Sigmoid colon (tissue), 7 donors: Measurements from ENCODE around the gene SGPP1. TPM values are rescaled to one million over a fixed set of nuclear protein-coding genes. Genes with fewer than 3 reads are reported as not detected.

Experiments used
- DNase-seq: peaks from one replicate; pipeline ENCODE4 v3.0.0-alpha.2; 2019
- H3K27ac ChIP-seq, 4 donors: fragments of 200-600 bp; sonication (generic); one replicate each; pipeline ENCODE4 v1.5.1; 2016 to 2019; ENCODE audit warnings: mild to moderate bottlenecking in 1 of 4
- H3K27me3 ChIP-seq, 3 donors: fragments of 200-600 bp; sonication (generic); one replicate each; pipeline ENCODE4 v1.5.1; 2019; ENCODE audit warnings: mild to moderate bottlenecking in 1 of 3
- H3K36me3 ChIP-seq, 4 donors: fragments of 200-600 bp; sonication (generic); one replicate each; pipeline ENCODE4 v1.5.1; 2016 to 2019
- H3K4me1 ChIP-seq, 4 donors: fragments of 200-600 bp; sonication (generic); one replicate each; pipeline ENCODE4 v1.5.1; 2017 to 2019
- H3K4me3 ChIP-seq, 4 donors: fragments of 200-600 bp; sonication (generic); one replicate each; pipeline ENCODE4 v1.5.1; 2017 to 2019; ENCODE audit warnings: mild to moderate bottlenecking in 2 of 4, moderate library complexity in 1 of 4
- H3K9me3 ChIP-seq, 4 donors: fragments of 200-600 bp in 3 of 4; sonication (generic) in 3 of 4; one replicate each; pipeline versions ENCODE4 v1.5.1 to v1.6.1; 2013 to 2019
- EP300 ChIP-seq, 4 donors: sonication (generic); formaldehyde crosslinking; IDR thresholded peaks; one replicate each; pipeline ENCODE4 v1.6.1; 2017; ENCODE audit warnings: antibody characterized with exemption in 4 of 4
- POLR2A ChIP-seq, 2 donors: fragments of 450-650 bp; IDR thresholded peaks; one replicate each; pipeline ENCODE4 v1.6.1; 2016; ENCODE audit warnings: antibody characterized with exemption in 2 of 2, mild to moderate bottlenecking in 2 of 2, moderate library complexity in 2 of 2
- POLR2AphosphoS5 ChIP-seq, 4 donors: sonication (generic); formaldehyde crosslinking; IDR thresholded peaks; one replicate each; pipeline ENCODE4 v1.6.1; 2017; ENCODE audit warnings: antibody characterized with exemption in 4 of 4
- WGBS, 2 donors: extraction: QIAGEN DNeasy Blood & Tissue Kit; methylation state at CpG; one replicate each; pipeline ENCODE4 v1.1.7; 2013; 5-methylcytosine and 5-hydroxymethylcytosine counted together
- intact Hi-C: fragments of 100-400 bp; cut with DNase I; formaldehyde crosslinking; loops from one replicate; pipeline ENCODE4 v1.15.1; 2023
- polyA plus RNA-seq, 3 donors: library from polyadenylated mRNA; stranded (reverse); fragments of 200-250 nt; gene quantifications; one replicate each; pipeline ENCODE4 v1.2.3, GENCODE V29; 2013
- total RNA-seq, 4 donors: library from RNA; depleted of rRNA; stranded (reverse); fragments of >200 nt; gene quantifications; one replicate each; pipeline ENCODE4 v1.1.0, GENCODE V29; 2016
- TF ChIP-seq, protein P1 (sequence below), 4 experiments: fragments of 450-650 bp in 3 of 4; fragments of 200-600 bp in 1 of 4; IDR thresholded peaks; one replicate each; pipeline ENCODE4 v1.5.1; 2016 to 2019; ENCODE audit warnings: antibody characterized with exemption in 4 of 4, mild to moderate bottlenecking in 3 of 4, moderate library complexity in 2 of 4
- donor health status: healthy with polysubstance abuse.
- donor health status: Bipolar disorder and iron deficiency.
- donor health status: healthy.

The SGPP1 gene, protein sequence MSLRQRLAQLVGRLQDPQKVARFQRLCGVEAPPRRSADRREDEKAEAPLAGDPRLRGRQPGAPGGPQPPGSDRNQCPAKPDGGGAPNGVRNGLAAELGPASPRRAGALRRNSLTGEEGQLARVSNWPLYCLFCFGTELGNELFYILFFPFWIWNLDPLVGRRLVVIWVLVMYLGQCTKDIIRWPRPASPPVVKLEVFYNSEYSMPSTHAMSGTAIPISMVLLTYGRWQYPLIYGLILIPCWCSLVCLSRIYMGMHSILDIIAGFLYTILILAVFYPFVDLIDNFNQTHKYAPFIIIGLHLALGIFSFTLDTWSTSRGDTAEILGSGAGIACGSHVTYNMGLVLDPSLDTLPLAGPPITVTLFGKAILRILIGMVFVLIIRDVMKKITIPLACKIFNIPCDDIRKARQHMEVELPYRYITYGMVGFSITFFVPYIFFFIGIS
- total RNA-seq (10 to 100 TPM; 18.2 to 20.9 (median 18.9) TPM), polyA plus RNA-seq (10 to 100 TPM in 1 of 3 donors, 1 to 10 TPM in 2; 2.4 to 11.4 (median 3.9) TPM)

DNA sequence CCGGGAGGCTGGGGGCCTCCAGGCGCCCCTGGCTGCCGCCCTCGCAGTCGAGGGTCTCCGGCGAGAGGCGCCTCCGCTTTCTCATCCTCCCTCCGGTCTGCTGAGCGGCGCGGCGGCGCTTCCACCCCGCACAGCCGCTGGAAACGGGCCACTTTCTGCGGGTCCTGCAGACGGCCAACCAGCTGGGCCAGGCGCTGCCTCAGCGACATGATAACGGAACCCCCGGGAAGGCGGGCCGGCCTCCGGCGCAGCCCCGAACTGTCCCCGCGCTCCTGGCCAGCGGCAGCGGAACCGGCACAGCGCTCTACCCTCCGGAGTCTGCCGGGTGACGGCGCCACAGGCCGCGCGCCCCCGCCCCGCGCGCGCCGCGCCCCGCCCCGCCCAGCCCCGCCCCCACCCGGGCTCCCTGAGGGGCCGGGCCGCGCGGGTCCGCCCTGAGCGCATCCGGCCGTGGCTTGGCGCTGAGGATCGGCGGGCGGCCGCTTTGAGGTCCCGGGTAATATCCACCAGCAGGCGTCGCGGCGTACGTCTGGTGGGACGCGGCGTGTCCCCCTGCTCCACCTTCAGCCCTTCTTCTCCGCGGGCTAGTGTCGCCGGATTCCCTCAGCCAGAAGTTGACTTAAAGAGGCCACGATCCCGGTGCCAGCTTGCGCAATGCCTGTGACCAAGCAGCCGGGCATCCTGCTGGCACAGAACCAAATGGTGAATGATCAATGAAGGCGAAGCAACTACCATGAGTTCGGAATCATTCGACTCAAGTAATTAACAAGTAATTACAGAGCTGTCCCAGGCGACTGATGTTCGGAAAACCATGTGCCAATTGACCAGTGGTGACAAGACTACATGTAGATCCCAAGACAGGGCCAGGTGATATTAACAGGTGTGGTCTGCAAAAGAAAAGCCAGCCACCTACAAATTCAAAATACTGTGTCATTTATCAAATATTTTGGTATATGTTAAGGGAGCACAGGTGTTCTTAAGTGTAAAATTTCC lies at the start of gene SGPP1:
SGPP1 (minus strand) TSS at position 330 of the 993 bp plus-strand sequence; CDS start at position 209, 121 bp downstream.
- Histone ChIP-seq H3K27me3 (no peaks in the 10 kb centered on the region), H3K4me3 (peak within 1 kb of the TSS; percentile 92 to 100 (median 96)), H3K9me3 (no peaks in the 10 kb centered on the region), H3K36me3 (no peaks in the 10 kb centered on the region), H3K4me1 (peaks cover 0 to 25% (median 17%) of the 10 kb centered on the region in 4 donors), H3K27ac (peak within 1 kb of the TSS; percentile 86 to 93 (median 93))
- intact Hi-C loops, result loop anchor here (1.0 to 10.0 kb wide), 6 partner anchors 42 to 1367 kb away; partner anchors contain the start of genes PPP2R5E, SYNE2 and WDR89
- peak; percentile 30 to 33 for TF ChIP-seq POLR2A (IDR thresholded peaks at IDR 0.05)
- TF ChIP-seq POLR2AphosphoS5 (IDR thresholded peaks at IDR 0.05), result peak; percentile 58 to 87 (median 80)
- TF ChIP-seq, protein P1, sequence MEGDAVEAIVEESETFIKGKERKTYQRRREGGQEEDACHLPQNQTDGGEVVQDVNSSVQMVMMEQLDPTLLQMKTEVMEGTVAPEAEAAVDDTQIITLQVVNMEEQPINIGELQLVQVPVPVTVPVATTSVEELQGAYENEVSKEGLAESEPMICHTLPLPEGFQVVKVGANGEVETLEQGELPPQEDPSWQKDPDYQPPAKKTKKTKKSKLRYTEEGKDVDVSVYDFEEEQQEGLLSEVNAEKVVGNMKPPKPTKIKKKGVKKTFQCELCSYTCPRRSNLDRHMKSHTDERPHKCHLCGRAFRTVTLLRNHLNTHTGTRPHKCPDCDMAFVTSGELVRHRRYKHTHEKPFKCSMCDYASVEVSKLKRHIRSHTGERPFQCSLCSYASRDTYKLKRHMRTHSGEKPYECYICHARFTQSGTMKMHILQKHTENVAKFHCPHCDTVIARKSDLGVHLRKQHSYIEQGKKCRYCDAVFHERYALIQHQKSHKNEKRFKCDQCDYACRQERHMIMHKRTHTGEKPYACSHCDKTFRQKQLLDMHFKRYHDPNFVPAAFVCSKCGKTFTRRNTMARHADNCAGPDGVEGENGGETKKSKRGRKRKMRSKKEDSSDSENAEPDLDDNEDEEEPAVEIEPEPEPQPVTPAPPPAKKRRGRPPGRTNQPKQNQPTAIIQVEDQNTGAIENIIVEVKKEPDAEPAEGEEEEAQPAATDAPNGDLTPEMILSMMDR (IDR thresholded peaks at IDR 0.05), result peak in 3 of 4 experiments; percentile 13 to 36 (median 32)
- no peak for TF ChIP-seq EP300 (IDR thresholded peaks at IDR 0.05)
- DNase-seq, result peak; percentile 89
- WGBS, 2 donors, result 1% methylated on average over 88 of the region's 88 CpGs

DNA sequence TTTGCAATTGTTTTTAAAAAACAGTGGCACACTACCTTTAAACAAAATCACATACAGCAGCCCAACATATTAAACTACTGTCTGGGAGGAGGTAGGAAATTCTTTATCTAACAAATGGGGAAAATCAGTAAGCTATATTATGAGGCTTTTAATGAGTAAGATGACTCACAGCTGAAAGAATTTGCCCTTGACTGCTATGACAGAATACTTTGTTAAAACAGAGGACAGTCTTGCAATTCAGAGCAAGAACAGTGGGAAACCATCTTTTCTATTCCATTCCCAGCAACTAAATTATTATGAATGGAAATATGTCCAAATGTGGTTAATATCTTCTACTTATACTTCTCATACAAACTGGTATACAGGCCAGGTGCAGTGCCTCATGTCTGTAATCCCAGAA lies 49.2 kb upstream of the SGPP1 start:
- TF ChIP-seq EP300 (IDR thresholded peaks at IDR 0.05) (no peak), POLR2A (IDR thresholded peaks at IDR 0.05) (no peak), POLR2AphosphoS5 (IDR thresholded peaks at IDR 0.05) (no peak)
- TF ChIP-seq, protein P1 (IDR thresholded peaks at IDR 0.05), result no peak
- no peaks in the 10 kb centered on the region for H3K4me1 ChIP-seq
- H3K36me3 ChIP-seq, result no peaks in the 10 kb centered on the region
- H3K9me3 ChIP-seq, result no peaks in the 10 kb centered on the region
- intact Hi-C loops, result no loop called here
- no peak for DNase-seq
- H3K4me3 ChIP-seq, result no peak overlapping the region
- no peak overlapping the region for H3K27ac ChIP-seq
- no peaks in the 10 kb centered on the region for H3K27me3 ChIP-seq

DNA sequence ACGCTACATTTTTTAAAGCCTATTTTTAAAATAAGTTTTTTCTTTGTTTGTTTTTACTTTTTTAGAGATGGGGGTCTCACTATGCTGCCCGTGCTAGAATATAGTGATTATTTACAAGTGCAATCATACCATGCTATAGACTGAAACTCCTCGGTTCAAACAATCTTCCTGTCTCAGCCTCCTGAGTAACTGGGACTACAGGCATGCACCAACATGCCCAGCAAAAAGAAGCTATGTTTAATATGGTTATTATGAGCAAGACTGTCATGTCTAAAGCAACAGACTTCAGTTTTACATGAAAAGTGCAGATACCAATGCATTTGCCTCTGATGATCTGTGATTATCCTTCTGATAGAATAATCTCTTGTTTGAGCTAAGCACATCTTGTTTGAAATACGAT lies 45.6 kb upstream of the SGPP1 start:
- no peaks in the 10 kb centered on the region for H3K4me1 ChIP-seq
- no peak overlapping the region for H3K27ac ChIP-seq
- intact Hi-C loops, result no loop called here
- no peak for DNase-seq
- TF ChIP-seq, protein P1 (IDR thresholded peaks at IDR 0.05), result no peak
- TF ChIP-seq EP300 (IDR thresholded peaks at IDR 0.05) (no peak), POLR2A (IDR thresholded peaks at IDR 0.05) (no peak), POLR2AphosphoS5 (IDR thresholded peaks at IDR 0.05) (no peak)
- no peak overlapping the region for H3K4me3 ChIP-seq
- H3K36me3 ChIP-seq, result no peaks in the 10 kb centered on the region
- H3K9me3 ChIP-seq, result no peaks in the 10 kb centered on the region
- H3K27me3 ChIP-seq, result no peaks in the 10 kb centered on the region
- 64 to 72% methylated on average over 4 of the region's 4 CpGs for WGBS, 2 donors

DNA sequence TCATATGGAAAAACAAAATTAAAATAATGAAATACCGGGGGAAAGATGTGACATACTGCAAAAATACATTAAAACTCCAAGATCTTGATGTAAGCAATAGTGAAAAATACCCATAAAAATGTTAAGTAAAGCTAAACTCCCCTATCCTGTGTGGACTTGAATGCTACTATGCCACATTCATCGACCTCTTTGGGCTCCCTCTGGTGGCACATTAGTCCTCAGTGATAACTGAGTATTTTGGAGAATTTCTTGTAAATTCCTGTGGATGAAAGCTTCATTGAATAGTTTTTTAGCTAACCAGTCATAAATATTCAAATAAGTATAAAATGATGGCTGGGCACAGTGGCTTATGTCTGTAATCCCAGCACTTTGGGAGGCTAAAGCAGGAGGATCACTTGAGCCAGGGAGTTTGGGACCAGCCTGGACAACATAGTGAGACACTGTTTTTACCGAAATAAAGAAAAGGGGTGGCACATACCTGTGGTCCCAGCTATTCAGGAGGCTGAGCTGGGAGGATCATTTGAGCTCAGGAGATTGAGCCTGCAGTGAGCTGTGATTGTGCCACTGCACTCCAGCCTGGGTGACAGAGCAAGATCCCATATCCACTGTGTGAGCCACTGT lies 42.4 kb upstream of the SGPP1 start:
- H3K9me3 ChIP-seq, result no peaks in the 10 kb centered on the region
- no peak overlapping the region for H3K4me3 ChIP-seq
- intact Hi-C loops, result loop anchor here (1.0 to 2.0 kb wide), 2 partner anchors 42 to 381 kb away; partner anchors contain the start of gene SGPP1
- no peaks in the 10 kb centered on the region for H3K4me1 ChIP-seq
- DNase-seq, result no peak
- WGBS, 2 donors, result 40 to 56% methylated on average over 3 of the region's 3 CpGs
- no peaks in the 10 kb centered on the region for H3K36me3 ChIP-seq
- H3K27ac ChIP-seq, result no peak overlapping the region
- no peaks in the 10 kb centered on the region for H3K27me3 ChIP-seq
- TF ChIP-seq POLR2AphosphoS5 (IDR thresholded peaks at IDR 0.05) (no peak), EP300 (IDR thresholded peaks at IDR 0.05) (no peak), POLR2A (IDR thresholded peaks at IDR 0.05) (no peak)
- TF ChIP-seq, protein P1 (IDR thresholded peaks at IDR 0.05), result peak in 2 of 4 experiments; percentile 24 to 38
